ENCODE results near the gene MAP3K14.
A peak's percentile ranks its signal among the peaks of the same experiment; 100 is the strongest.
"Not testable (repeated sequence)": the region's sequence is repeated elsewhere in the genome, so short reads cannot be mapped to it uniquely, and the experiment has no call there.

MAP3K14 gene

DNA sequence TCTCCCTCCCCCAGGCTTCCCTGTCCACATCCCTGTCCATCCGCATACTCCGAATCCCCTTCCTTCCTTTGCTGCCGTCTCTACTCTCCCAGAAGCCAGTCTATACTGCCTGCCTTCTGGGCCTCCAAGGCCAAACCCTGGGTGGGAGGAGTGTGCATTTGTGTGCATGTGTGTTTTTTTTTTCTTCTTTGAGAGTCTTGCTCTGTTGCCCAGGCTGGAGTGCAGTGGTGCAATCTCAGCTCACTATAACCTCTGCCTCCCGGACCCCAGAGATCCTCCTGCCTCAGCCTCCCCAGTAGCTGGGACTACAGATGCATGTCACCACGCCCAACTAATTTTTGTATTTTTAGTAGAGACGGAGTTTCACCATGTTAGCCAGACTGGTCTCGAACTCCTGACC, 63.6 kb downstream of the MAP3K14 start:
- not testable (repeated sequence) for DNase-seq

DNA sequence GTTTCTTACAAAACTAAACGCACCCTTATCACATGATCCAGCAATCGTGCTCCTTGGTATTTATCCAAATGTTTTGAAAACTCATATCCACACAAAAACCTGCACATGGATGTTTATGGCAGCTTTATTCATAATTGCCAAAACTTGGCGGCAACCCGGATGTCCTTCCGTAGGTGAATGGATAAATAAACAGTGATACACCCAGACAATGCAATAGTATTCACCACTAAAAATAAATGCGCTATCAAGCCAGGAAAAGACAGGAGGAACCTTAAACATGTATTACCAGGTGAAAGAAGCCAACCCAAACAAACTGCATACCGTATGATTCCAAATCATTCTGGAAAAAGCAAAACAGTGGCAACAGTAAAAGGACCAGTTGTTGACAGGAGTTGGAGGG, 64.9 kb downstream of the MAP3K14 start:
- no peak for DNase-seq

DNA sequence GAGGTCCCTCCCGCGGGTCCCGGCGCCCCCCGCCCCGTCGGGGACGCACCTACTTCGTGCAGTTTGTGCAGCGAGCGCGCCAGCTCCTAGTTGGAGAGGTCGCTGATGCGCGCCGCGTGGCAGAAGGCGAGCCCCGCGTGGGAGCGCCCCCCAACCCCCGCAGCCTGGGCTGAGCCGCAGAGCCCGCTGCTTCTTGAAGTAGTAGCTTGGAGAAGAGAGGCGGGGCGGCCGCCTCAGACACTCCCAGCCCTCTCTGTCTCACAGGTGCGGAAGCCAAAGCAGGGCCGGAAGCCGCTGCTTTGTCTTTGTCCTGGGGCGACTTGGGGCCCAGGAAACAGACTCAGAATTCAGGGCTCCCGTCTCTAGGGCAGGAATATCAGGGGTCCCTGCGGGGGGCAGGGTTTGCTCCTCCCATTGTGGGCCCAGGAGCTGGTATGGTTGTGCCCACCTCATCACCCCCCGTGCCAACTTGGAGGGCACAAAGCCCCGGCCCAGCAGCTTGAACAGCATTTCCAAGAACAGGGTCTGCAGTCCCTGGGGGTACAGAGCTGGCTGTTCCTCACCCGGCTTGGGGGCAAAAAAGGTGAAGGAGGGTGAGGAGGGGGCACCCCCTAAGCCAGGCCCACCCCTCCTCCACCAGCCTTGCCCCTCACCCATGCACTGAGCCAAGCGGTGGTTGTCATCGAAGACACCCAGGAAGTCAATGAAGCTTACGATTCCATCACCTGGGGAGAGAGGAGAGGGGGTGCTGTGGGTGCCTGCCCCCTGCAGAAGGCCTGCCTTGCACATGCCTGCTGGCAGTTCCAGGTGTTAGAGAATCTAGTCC, 68.5 kb downstream of the MAP3K14 start:
- DNase-seq: no peak

DNA sequence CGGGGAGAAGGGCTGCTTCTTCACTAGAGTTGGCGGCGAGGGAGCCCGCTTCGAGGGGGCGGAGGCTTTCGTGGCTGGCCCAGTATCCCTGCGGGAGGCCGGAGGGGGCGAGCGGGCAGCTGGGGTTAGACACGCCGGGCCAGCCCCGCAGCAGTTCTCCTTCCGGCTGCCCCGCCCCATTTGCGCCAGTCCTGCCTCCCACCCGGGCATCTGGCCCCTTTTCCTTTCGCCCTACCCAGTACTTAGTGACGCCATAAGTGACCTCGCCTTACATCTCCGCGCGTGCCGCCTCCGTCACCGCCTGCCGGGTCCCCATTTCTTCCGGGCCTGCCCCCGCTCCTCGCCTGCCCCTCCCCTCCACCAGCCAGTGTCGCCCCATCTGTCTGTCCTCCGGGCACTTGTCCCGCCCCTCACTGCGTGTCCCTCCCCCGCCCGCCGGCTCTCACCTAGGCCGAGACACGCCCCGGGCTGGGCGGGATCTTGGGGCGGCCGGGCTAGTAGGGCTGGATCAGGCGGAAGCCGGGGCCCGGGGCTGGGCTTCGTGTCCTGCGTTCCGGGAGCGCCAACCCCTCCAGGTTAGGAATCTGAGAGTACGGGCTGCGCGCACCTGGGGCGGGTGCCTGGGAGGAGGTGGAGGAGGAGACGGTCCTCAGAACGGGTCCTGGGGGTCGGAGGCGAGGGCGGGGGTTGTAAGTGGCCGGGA, 69.2 kb downstream of the MAP3K14 start:
- peak; percentile 86 for DNase-seq

DNA sequence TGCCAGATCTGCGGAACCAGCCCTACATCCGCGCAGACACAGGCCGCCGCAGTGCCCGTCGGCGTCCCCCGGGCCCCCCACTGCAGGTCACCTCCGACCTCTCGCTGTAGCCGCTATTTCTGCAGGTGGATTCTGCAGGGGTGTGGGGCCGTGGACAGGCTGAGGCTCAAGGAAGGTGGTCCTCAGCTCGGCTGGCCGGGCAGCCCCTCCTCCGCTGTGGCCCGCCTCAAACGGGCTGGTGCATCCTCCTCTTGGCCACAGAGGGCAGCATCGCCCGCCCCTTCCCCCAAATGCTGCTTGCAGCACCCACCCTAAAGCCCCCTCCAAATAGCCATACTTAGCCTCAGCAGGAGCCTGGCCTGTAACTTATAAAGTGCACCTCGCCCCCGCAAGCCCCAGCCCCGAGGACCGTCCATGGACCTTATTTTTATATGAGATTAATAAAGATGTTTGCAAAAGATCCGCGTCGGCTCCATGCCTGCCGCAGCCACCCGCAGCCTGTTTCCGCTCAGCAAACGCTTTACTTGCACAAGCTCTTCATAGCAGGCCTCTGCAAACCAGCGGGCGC, 69.9 kb downstream of the MAP3K14 start:
- no peak for DNase-seq

DNA sequence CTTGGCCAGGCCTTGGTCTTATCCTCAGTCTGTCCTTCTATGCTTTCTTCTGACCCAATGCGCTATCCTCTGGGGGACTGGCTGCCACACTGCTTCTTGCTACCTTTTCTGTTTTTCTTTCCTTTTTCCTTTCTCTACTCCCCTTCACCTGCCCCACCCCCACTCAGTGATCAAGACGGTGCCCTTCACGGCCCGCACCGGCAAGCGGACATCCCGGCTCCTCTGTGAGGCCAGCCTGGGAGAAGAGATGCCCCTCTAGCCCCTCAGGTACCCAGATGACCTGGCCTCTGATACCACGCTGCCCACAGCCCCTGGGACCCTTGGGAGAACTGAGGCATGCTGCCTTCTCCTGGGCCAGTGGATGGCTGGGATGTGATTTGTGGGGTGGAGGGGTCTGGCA, 70.5 kb downstream of the MAP3K14 start:
- no peak for DNase-seq

DNA sequence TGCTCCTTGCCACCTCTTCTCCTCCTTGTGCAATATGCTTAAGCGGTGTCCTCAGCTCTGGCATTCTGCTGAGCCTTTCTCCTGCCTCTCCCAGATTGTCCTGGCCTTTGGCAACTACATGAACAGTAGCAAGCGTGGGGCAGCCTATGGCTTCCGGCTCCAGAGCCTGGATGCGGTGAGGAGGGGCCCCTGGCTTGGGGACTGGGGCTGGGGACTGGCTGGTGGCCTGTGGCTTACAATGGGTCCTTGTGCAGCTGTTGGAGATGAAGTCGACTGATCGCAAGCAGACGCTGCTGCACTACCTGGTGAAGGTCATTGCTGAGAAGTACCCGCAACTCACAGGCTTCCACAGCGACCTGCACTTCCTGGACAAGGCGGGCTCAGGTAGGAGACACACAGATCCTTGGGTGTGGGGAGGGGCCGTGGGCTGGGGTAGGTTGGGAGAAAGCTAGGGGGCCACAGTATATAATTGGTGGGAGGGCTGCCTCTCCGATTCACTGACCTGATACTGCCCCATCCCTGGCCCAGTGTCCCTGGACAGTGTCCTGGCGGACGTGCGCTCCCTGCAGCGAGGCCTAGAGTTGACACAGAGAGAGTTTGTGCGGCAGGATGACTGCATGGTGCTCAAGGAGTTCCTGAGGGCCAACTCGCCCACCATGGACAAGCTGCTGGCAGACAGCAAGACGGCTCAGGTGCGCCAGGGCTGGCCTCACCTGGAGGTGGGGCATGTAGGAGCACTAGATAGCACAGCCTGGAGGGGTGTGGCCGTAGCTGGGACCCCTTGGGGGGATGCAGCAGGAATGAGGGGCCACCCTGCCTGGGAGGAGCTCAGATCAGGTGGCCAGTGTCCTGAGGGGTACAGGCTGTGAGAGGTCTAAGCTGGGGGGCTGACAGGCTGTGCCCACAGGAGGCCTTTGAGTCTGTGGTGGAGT, 71.8 kb downstream of the MAP3K14 start:
- DNase-seq: no peak

DNA sequence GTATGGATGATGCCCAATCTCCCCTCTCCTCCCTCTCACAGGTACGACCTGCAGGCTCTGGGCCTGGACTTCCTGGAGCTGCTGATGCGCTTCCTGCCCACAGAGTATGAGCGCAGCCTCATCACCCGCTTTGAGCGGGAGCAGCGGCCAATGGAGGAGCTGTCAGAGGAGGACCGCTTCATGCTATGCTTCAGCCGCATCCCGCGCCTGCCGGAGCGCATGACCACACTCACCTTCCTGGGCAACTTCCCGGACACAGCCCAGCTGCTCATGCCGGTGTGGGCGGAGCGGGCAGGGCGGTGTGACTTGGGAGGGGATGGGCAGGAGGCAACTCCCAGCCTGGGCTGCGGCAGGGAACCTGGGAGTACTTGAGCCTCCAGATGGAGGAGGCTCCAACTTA, 73.1 kb downstream of the MAP3K14 start:
- DNase-seq: no peak

DNA sequence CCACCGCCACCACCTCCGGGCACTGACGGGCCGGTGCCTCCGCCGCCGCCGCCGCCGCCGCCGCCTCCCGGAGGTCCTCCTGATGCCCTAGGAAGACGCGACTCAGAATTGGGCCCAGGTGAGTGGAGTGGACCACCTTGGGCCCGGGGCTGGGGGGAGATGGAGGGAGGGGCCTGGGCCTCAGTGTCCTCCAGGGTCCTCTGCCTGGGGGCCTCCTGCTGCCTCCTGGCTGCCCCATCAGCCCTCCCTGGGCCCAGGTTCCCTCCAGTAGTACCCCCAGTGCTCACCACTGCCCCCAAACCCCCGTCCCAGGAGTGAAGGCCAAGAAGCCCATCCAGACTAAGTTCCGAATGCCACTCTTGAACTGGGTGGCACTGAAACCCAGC, 74.8 kb downstream of the MAP3K14 start:
- DNase-seq: no peak

DNA sequence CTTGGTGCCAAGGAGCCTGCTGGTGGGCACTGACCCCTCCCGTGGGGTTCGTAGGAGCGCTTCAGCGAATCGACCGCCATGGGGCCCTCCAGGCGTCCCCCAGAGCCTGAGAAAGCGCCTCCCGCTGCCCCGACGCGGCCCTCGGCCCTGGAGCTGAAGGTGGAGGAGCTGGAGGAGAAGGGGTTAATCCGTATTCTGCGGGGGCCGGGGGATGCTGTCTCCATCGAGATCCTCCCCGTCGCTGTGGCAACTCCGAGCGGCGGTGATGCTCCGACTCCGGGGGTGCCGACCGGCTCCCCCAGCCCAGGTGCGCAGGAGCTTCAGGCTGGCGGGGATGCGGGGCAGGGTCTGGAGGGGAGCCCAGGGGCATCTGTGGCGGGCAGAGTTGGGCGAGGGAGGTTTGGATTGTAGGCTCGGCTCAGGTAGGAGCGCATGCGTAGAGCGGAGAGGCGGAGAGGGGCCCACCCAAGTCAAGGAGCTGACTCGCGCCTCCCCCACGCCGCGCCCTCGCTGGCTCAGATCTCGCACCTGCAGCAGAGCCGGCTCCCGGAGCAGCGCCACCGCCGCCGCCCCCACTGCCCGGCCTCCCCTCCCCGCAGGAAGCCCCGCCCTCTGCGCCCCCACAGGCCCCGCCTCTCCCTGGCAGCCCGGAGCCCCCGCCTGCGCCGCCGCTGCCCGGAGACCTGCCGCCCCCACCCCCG, 75.3 kb downstream of the MAP3K14 start:
- DNase-seq: no peak

DNA sequence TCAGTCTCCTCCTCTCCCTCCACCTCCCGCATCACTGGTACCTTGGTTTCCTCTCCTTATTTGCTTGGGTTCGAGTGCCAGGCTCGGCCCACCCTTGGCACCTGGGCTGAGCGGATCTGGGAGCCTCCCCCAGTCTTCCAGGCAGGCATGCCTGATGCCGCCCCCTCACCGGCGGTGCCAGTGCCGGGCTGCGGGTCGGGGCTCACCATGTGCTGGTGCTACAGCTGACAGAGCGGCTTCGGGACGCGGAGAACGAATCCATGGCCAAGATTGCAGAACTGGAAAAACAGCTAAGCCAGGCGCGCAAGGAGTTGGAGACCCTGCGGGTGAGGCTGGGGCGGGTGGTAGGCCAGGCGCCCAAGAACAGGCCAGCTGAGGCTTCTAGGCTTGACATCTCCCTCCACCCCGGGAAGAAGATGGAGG, 75.9 kb downstream of the MAP3K14 start:
- no peak for DNase-seq

DNA sequence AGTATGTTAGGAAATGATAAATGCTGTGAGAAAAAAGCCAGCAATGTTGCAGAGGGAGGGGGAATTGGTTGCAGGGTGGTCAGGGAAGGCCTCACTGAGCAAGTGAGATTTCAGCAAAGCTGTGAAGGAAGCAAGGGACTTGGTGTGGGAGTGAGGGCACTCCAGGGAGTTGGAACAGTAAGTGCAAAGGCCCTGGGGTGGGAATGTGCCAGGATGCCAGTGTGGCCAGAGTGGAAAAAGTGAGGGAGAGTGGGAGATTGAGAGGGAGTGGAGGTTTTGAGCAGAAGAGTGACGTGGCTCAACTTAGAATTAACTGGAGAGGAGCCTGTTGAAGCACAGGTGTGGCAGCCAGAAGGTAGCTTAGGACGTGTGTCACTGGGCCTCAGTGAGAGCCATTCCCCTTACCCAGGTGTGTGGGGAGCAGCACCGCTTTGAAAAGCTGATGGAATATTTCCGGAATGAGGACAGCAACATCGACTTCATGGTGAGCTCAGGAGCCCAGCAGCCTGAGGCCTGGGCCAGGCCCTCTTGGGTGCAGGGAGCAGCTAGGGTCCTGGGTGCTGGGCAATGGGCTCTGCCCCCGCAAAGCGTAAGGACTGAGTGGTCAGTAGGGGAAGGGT, 78.6 kb downstream of the MAP3K14 start:
- DNase-seq: no peak

DNA sequence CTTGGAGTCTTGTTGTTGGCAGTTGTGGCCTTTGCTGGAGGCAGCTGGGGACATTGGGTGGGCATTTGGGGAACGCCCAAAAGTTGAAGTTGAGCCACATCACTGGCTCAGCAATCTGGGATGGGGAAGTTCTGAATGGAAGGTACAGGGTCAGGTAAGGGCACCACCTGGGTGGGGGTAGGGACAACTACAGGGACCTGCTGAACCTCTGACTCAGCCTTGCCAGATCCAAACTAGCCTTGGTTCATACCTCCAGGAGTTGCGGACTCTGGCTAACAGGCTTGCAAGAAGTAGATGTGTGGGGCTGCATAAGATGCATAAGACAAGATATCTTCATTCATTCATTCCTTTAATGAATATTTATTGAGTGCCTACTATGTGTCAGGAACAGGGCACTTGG, 79.1 kb downstream of the MAP3K14 start:
- no peak for DNase-seq

DNA sequence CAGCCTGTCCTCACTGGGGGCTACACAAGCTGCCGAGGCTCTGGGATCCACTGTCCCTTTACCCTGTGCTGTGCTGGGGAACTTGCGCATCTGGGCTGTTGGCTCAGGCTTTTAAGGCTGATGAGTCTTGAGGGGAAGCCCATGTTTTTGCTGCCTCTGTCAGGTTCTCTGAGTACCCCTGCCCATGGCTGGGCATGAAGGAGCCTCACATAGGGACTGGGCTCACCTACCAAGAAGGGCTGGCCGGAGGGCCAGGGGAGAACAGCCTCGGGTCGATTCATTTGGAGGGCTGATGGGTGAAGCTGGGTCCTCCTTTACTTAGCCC, 80.6 kb downstream of the MAP3K14 start:
- DNase-seq: no peak

DNA sequence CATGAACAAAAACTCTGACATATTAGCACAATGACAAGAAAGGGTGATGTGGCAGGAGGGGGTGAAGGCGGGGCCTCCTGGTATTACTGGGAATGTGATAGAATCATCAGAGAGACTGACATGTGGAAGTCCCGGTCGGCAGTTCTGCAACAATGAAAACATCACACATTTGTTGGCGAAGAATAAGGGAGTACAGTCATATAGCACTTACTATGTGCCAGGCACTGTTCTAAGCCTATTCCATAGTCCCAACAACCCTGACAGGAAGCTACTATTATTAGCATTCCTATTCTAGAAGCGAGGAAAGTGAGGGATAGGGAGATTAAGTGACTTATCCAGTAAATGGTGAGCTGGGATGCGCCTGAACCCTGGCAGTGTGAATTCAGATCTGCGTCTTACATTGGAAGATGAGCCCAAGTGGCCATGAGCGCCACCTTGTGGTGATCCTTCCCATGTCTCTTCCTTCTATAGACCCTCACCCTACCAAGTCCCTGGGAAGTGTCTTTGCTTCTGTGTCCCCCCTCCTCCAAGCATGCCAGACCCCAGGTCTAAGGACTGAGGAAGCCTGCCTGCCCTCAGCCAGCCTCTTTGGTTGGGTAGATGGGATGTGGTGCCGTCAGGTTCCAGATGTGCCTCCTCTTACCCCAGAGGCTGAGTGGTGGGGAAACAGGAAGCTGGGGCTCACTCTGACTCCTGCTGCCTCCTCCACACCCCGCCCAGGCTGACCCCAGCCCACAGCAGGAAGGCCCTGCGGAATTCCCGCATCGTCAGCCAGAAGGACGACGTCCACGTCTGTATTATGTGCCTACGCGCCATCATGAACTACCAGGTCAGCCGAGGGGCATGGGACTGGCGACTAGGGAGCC, 81.2 kb downstream of the MAP3K14 start:
- peak; percentile 76 for DNase-seq

DNA sequence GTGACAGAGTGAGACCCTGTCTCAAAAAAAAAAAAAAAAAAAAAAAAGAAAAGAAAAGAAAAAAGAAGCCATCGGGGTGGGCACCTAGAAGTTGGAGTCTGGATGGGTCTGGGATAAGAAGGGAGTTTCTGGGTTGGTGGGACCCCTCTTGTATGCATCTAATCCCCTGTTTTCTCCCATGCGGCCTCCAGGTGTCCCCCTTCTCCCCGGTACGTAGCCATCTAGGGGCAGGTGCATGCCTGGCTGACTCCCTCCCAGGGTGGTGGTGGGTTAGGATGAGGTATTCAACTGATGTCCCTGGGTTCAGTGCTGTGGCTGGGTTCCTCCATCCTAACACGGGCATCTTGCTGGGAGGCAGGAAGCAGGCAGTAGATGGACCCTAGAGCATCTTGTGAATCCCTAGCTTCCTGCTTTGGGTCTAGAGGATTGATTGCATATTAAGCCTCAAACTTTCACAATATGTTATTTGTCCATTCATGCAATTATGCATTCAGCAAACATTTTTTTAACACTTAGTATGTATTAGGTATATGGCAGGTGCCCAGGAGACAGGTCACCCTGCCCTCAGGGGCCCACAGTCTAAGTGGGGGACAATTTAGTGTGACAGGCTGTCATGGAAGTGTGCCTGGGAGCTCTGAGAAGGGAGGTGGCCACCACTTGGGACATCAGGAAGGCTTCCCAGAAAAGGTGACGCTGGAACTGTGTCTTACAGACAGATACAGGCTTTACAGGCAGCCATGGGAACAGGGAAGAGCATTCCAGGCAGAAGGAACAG, 82.0 kb downstream of the MAP3K14 start:
- DNase-seq: peak; percentile 55

DNA sequence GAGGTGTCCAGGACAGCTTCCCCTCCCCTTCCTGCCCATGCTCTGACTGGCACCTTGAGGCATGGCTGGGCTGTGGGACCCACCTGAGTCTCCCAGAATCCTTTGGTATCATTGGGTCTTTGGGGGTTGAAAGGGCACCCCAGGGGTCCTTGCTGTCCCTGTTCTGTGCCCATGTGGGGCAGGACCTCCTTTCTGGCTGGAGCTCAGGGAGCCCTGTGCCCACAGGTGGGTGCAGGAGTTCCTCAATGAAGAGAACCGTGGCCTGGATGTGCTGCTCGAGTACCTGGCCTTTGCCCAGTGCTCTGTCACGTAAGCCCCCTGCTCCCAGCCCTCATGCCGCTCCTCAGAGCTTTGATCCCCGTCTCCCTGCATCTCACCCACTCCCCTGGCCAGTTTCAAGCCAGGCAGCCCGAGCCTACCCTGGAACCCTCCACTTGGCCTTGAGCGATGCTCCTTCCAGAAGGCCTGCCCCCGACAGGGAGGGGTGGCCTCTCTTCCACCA, 83.3 kb downstream of the MAP3K14 start:
- no peak for DNase-seq

DNA sequence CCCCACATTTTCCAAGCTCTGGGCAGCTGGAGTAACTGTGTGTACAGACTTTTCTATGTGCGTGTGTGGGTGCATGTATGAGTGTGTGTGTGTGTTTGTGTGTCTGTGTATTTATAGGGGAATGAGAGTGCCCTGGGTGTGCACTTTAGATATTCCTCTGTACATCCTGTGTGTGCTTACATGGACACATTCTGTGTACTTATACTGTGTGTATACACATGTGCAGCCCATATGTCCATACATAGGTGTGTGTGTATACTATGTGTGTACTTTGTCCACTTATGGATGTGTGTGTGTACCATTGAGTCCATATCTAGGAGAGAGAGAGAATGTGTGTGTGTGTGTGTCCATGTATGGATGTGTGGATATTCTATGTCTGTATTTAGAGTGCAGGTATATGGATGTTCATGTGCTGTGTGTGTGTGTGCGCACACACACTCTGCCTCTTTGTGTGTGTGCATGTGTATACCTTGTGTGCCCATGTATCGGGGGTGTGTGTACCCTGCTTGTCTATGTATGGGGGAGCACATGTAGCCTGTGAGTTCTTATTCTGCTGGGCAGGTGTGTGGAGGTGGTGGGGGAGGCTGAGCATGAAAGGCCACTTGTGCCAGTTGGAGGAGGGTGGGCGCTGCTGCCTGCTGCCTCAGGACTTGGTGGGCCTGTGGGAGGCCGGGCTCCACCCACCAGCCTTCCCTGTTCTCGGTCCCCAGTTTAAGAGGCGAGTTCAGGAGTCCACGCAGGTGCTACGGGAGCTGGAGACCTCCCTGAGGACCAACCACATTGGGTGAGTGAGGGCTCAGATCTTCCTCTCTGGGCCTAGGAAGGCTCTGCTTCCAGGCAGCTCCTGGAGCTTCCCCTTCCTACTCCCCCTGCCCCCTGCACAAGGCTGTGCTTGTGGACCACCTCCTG, 84.1 kb downstream of the MAP3K14 start:
- no peak for DNase-seq
